ENCODE measurements around the gene ULK4.
"Not testable (repeated sequence)": the region's sequence is repeated elsewhere in the genome, so short reads cannot be mapped to it uniquely, and the experiment has no call there.

ULK4 gene

GRCh38 chr3:41304593-41304992 lies 657.3 kb downstream of the ULK4 start:
- no peak for DNase-seq (ENCODE audit: low spot score)

GRCh38 chr3:41302295-41302694 lies 659.6 kb downstream of the ULK4 start:
- DNase-seq (ENCODE audit: low spot score) = no peak

- no peak for DNase-seq (ENCODE audit: low spot score)
These were observed 660.4 kb downstream of the ULK4 start for GRCh38 chr3:41301548-41301947.

- DNase-seq (ENCODE audit: low spot score) = no peak
These were observed 662.9 kb downstream of the ULK4 start for GRCh38 chr3:41299036-41299435.

GRCh38 chr3:41297750-41298149 lies 664.2 kb downstream of the ULK4 start:
- DNase-seq (ENCODE audit: low spot score) = no peak

DNA sequence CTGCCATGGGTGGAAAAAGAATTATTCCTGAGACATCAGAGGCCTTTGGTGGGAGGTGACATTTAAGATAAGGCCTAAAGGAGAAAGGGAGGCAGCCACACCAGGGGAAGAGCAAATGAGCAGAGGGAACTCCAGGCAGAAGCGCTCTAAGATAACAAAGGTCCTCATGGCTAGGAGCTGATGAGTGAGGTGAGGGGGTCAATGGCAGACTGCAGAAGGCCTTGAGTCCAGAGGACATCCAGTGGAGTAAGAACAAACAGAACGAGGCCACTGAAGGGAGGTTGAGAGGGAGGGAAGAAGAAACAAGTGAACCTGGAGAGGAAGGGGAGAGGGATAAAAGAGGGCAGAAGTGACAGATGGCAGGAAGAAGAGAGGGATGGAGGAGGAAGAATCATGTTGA lies 665.3 kb downstream of the ULK4 start:
- no peak for DNase-seq (ENCODE audit: low spot score)

DNA sequence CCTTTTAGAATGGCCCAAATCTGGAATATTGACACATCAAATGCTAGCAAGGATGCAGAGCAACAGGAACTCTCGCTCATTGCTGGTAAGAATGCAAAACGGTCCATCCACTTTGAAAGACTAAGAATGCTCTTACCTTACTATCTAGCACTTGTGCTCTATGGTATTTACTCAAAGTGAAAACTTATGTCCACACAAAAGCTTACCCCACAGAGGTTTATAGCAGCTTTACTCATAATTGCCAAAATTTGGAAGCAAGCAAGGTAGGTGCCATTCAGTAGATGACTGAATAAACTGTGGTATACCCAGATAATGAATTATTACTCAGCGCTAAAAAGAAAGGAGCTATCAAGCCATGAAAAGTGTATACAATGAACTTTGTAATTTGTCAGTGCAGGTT lies 666.2 kb downstream of the ULK4 start:
- no peak for DNase-seq (ENCODE audit: low spot score)

GRCh38 chr3:41293169-41293681 lies 668.7 kb downstream of the ULK4 start:
- no peak for DNase-seq (ENCODE audit: low spot score)

DNA sequence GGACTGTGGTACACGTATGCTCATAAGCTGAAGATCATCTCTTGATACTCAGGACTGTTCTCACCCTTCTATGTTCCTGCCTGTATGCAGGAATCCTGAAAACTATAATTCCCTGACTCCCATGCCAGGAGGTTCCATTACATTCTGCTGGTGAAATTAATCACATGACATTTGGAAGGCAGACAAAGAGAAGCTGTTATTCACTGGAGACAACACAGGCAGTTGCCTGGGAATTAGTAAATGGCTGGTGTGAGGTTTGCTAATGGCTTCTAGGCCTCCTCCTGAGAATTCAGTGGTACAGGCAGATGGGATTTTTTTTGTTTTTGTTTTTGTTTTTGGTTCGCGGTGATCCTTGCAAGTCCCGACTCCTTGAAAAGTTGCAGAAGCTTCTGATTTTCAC lies 671.2 kb downstream of the ULK4 start:
- no peak for DNase-seq (ENCODE audit: low spot score)

GRCh38 chr3:41290306-41290705 lies 671.6 kb downstream of the ULK4 start:
- no peak for DNase-seq (ENCODE audit: low spot score)

- DNase-seq (ENCODE audit: low spot score) = no peak
These were observed 673.1 kb downstream of the ULK4 start for GRCh38 chr3:41288785-41289184.

DNA sequence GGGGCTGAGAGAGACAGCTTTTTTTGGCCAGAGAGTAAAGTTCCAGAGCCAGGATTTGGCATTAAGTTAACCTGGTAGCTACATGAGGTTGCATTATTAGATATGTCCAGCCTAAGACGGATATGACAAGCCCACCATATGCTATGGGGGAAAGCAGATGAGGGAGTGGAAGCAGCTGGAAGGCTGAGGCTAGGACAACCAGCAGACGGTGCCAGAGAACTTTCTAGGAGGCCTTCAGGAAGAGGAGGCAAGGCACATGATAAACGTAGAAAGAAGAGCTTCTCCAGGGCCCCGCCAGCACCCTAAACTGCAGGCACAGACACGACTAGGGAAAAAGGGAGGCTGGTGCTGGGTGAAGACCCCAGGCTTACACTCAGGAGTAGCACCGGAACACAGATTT lies 675.6 kb downstream of the ULK4 start:
- no peak for DNase-seq (ENCODE audit: low spot score)

DNA sequence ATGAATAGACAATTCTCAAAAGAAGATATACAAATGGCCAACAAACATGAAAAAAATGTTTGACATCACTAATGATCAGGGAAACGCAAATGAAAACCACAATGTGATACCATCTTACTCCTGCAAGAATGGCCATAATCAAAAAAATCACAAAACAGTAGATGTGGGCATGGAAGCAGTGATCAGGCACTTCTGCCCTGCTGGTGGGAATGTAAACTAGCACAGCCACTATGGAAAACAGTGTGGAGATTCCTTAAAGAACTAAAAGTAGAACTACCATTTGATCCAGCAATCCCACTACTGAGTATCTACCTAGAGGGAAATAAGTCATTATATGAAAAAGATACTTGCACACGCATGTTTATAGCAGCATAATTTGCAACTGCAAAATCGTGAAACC lies 677.0 kb downstream of the ULK4 start:
- not testable (repeated sequence) for DNase-seq (ENCODE audit: low spot score)

GRCh38 chr3:41277790-41278465 lies 684.0 kb downstream of the ULK4 start:
- no peak for DNase-seq (ENCODE audit: low spot score)

DNA sequence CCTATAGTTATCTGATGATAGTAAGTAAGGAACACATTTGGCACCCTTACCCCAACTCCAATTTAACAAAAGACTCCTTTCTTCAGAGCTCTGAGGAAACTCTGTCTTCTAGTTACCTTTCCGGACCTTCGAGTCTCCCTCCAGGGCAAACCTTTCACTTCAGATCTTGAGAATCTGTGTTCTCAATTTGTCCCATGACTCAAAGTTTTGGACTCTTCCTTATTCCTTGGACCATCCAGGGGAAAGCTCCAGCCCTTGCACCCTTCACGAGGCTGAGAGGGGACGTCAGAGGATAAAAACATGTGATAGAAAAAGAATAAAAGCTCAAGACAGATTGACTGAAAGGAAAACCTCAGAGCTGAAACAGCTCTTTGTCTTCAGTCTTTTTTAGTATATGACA lies 685.7 kb downstream of the ULK4 start:
- no peak for DNase-seq (ENCODE audit: low spot score)

- DNase-seq (ENCODE audit: low spot score) = no peak
These were observed 686.8 kb downstream of the ULK4 start for GRCh38 chr3:41274944-41275668.

DNA sequence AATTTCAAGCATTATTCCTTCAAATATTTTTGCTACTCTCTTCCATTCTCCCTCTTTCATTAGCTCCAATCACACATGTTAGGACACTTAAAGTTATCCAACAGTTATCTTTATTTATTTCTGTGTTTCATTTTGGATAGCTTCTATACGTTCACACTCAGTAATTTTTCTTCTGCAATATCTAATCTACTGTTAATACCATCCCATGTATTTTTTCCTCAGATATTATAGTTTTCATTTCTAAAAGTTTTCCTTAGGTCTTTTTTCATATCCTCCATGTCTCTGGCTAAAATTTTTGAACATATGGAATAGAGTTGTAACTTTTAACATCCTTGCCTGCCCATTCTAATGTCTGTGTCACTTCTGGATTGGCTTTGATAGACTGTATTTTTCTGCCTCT lies 689.2 kb downstream of the ULK4 start:
- no peak for DNase-seq (ENCODE audit: low spot score)

GRCh38 chr3:41267975-41268640 lies 693.8 kb downstream of the ULK4 start:
- no peak for DNase-seq (ENCODE audit: low spot score)

- DNase-seq (ENCODE audit: low spot score) = no peak
These were observed 696.1 kb downstream of the ULK4 start for GRCh38 chr3:41265823-41266273.

DNA sequence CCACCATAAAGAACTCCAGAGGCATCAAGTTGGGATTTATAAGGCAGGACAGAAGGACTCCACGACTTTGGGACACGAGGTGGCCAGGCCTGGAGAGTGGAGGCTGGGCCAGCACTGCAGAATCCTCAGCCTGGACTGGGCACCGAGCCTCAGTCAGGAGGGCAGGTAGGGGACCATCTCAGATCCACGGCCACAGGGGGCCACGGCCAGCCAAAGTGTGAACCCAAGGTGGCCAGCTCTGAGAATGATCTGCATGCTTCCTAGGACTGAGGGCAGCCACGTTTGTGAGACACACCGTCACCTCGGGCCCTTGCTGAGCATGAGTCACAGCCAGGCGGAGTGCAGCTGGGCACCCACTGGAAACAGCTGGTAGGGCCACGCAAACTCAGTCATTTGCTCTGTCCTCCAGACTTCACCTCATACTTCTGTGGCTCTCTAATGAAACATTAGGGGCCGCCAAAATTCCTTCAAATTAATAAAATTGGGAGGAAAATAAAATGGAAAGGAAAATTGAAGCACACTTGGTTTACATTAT lies 696.8 kb downstream of the ULK4 start:
- DNase-seq (ENCODE audit: low spot score) = no peak

GRCh38 chr3:41260063-41260450 lies 701.8 kb downstream of the ULK4 start:
- no peak for DNase-seq (ENCODE audit: low spot score)

DNA sequence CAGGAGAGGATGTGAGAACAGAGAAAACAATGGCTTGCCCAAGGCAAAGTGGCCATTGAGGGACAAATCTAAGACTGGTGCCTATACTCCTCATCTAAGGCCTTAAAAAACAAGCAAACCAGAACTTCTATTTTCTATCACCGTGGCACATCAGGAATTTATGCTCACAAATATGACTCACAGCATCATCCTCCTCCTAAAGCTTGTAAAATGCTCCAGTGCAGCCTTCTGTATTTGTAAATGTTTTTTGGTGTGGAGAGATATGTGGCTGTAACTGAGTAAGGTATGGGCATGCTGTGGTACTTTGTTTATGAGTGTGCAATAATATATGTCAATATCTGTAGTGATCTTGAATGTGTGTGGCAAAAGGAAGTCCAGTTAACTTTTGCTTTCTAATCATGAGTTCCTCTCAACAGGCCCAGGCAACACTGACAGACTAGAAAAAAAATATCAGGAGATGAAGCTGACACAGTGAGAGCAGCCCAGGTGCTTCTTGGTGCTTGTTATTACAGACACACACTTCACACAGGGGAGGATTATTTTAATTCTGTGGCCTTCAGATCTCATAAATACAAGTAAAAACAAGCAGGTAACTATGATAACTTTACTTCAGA lies 702.3 kb downstream of the ULK4 start:
- DNase-seq (ENCODE audit: low spot score) = no peak

All from germinal center (tissue), 1 donor.